GM19328 (cell line): ENCODE data around the gene PHEX.

Source experiments
- ATAC-seq: cut with Tn5 transposase; IDR thresholded peaks from one replicate; pipeline ENCODE4 v1.9.1; 2021; ENCODE audit warnings: mild to moderate bottlenecking, moderate library complexity; ENCODE audit not compliant: unreplicated experiment

Gene PHEX

DNA sequence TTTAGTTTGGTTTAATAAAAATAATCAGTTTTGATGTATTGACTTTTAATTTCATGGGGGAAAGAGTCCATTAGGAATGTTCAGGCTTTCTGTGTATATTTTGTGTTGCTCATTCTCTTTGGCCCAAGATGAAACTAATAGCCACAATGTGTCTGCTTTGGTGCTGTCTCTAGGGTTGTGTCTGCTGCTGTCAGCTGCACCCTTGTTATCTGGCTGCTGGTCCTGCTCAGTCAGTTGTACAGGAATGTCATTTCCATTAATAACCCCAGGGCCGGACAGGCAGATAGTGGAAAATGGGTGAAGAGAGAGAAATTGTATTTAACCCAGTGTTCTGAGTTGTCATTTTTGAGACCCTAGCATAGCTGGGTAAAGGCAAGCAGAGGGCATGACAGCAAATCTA is 115.1 kb downstream of the PHEX start:
- no peak for ATAC-seq

DNA sequence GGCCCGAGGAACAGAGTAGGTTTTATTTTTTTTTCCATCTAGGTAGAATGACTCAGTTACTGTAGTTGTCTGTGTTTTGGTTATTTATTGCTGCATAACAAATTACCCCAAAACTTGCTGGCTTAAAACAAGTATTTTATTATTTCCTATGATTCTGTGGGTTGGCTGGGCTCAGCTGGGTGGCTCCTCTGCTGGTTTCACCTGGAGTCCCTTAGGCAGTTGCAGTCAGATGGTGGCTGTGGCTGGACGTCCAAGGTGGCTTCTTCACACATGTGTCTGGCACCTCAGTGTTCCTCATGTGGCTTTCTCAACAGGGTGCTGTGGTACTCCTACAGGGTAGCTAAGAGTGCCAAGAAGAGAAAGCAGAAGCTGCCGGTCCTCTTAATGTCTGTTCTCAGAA is 115.8 kb downstream of the PHEX start:
- no peak for ATAC-seq

DNA sequence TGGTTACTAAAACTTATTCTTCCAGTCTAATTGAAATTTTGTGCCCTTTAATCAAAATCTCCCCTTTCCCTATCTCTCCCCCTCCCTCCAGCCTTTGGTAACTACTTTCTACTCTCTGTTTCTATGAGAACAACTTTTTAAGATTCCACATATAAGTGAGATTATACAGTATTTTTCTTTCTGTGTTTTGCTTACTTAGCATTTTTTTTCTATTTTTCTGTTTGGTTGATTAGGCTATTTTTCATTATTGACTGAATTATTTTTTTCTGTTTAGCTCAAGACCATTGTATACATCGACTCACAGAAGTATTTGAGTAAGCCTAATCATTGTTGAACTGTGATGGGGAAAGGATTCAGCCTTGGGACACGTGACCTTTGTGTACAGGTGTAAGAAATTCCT is 116.4 kb downstream of the PHEX start:
- no peak for ATAC-seq

DNA sequence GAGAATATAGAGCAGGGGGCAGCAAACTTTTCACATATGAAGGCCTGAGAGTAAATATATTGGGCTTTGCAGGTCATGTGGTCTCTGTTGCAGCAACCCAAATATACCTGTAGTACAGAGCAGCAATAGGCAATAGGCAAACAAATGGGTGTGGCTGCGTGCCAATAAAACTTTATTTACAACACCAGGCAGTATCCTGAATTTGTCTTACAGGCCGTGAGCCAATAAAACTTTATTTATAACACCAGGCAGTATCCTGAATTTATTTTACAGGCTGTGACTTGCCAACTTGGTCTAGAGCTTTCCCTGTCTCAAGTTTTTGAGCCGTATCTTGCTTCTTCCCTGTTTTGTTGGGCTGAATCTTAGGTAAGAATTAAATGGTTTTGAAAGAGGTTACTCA is 118.2 kb downstream of the PHEX start:
- no peak for ATAC-seq

DNA sequence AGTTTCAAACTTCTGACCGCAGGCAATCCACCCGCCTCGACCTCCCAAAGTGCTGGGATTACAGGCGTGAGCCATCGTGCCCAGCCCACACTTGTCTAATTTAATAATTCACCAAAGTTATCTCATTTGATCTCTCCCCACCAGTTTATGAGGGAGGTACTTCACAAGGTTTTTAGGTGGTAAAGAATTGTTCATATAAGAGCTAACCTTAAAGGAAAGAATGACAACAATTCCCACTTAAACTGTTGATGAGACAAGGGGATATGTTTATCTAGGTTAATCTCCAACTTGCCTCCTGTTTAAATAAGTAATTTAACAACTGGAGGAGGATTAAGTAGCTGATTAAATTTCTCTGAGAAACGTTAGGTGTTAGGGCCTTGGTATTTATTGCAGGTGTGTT is 123.0 kb downstream of the PHEX start:
- ATAC-seq: no peak

DNA sequence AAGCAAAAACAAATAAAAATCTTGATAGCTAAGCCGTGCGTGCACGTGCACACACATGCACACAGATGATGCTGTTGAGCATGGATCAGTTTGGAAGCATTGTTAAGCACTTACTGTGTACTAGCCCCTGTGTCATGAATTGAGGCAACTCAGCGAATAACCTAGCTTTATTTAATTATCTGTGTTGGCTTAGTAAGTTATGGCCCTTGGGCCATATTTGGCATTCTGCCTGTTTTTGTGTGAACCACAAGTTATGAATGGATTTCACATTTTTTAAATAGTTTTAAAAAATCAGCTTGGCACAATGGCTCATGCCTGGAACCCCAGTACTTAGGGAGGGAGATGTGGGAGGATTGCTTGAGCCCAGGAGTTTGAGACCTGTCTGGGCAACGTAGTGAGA is 126.9 kb downstream of the PHEX start:
- no peak for ATAC-seq

DNA sequence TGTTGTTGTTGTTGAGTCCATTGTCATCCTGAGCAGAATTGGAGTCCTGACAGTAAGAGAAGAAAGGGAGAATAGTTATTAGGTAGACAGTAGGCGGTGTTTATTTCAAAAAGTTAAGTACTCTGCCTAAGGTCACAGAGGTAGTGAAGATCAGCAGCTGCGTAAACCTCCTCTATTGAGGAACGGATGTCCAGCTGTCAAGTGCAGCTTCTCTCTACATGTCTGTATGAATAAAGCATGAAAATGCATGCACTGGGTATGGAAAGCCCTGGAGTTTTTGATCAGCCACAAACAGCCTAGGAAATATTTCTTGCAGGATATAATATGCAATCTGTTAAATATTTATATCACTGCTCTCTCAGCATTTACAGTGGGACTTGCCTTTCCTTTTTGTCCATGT is 131.2 kb downstream of the PHEX start:
- ATAC-seq: no peak

DNA sequence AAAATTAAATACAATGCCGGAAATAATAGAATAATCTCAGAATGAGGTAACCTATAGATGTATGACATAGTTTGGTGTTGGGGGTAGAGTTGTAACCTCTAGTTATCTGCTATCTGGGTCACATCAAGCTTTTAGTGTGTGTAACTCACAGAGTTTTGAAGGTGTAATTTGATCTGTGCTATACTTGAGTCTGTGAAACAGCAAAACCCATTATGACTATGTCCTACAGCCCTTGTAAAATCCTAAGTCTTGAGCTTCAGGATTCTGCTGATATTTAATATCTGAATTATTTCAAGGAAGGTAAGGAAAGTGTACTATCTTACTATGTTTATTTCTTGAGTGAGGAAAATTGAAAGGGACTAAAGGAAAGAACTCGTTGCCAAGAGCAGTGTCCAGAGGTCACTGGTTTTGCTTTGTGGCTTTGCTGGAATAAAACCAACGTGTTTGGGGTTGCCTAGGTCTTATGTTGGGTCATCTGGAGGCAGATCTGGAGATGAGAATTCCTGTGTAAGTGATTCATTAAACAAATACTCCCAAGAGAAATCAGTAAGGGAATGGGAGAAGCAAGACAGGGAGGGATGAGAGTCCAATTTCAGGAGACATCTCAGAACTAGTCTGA is 132.8 kb downstream of the PHEX start:
- no peak for ATAC-seq

DNA sequence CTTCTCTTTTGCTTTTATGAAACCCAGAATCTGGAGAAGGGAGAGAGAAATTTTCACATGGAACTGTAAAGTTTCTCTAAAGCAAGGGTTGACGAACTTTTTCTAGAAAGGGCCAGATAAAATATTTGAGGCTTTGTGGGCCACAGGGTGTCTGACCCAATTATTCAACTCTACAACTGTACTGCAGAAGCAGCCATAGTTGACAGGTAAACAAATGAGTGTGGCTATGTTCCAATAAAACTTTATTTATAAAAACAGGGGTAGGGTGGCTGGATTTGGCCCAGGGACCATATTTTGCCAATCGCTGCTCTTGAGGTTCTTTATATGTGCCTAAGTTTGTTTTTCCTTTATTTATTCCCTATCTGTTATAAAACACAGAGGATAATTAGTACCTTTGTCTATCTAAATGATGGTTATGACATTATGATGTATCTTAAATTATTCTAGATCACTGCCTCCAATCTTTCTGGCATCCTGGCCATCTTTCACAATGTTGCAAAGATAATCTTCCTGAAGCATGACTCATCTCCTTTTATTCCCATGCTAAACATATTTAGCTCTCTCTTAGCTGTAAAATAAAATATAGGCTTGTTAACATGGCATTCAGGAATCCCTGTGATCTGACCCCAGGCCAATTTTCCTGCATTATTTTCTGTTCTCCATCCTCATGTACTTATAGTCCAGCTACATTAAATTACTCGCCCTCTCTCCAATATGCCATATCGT is 133.8 kb downstream of the PHEX start:
- ATAC-seq: no peak

DNA sequence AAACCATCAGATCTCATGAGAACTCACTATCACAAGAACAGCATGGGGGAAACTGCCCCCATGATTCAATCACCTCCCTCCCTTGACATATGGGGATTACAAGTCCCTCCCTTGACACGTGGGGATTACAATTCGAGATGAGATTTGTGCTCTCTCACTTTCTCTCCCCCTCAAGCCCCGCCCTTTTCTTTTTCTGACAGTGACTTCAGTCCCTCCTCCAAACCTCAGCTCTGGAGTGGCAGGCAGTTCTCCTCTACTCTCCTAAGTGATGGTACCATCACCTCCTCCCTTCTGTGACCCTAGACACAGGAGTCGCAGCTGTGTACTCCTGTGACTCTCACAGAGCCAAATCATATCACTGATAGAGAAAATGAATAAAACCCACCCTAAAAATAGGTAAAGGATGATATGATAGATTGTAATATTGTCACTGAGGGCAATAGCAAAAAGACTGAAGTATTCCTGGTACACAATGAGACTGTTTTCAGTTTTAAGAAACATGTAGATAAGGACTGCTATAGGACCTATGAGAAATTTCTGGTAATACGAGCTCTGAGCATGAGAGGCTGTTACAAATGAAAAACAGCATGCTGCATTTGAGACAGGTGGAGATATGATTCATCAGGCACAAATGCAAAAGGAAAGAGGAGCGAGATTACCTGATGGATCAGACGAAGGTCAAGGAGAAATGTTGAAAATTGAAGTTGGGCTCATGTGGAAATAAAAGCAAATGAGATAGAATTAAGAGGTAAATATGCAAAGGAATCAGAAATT is 139.3 kb downstream of the PHEX start:
- ATAC-seq: no peak

DNA sequence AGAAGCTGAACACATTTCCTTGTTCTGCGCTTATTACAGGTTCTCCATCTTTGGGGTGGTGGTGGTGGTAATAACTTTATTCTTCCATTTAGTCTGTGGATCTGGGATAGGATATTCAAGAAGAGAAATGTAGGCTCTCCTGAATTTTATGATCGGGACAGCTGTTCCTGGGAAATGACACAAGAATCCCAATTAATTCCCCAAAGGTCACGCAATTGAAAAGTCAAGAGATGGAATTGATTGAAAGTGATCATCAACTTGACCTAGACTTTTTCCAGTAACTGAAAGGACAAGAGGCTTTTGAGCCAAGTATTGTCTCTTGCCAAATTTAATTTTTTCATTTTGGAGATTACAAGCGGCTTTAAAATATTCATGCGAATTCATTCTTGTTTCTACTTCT is 141.8 kb downstream of the PHEX start:
- no peak for ATAC-seq

DNA sequence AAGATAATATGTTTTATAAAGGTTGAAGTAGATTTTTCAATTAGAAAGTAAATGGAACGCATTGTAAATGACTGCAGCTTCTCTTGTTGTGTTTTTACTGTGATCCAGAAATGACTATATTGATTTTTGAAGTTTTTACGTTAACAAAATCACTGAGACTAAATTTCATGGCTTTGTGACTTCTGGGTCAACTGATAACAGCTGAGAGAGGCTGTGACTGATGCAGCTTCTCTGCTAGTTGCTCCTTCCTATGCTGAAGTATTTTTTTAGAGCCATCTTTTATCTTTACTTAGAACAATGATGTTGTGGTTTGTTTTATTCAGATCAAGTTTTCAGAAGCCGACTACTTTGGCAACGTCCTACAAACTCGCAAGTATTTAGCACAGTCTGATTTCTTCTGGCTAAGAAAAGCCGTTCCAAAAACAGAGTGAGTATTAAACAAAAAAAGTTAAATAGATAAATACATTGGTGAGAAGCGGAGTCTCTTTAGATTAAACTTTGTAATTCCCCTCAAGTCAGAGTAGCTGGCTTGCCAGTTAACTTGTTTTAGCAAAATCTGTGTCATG is 145.9 kb downstream of the PHEX start:
- ATAC-seq: no peak

DNA sequence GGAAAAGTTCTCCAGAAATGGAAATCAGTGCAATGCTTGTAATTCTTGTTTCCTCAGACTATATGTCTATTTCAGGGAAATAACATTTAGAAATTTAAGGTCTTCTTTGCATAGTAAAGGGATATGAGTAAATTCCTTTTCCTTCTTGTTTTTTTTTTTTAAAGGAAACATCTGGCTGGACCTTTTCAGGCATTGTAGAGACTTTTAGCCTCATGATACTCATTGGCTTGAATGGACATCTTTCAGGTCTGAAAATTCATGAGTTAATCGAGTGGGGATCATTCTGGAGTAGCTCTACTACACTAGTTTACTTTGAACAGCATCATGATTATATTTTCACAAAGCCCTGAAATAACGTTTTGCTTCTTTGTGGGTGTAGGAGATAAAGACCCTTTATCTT is 152.0 kb downstream of the PHEX start:
- ATAC-seq: no peak

DNA sequence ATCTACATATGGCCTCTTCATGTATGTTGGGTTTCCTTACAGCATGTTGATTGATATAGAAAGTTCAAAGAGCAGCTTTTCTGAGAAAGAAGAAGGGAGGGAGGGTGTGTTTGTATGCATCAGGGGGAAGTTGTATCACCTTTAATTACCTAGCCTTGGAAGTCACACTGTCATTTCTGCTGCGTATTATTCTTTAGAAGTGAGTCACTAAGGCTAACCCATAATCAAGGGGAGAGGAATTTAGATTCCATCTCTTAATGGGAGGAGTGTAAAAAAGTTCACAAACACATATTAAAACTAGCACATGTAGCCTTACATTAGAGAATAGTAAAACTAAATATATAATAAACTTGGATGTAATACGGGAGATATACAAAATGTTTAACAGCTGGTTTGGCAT is 154.0 kb downstream of the PHEX start:
- no peak for ATAC-seq

DNA sequence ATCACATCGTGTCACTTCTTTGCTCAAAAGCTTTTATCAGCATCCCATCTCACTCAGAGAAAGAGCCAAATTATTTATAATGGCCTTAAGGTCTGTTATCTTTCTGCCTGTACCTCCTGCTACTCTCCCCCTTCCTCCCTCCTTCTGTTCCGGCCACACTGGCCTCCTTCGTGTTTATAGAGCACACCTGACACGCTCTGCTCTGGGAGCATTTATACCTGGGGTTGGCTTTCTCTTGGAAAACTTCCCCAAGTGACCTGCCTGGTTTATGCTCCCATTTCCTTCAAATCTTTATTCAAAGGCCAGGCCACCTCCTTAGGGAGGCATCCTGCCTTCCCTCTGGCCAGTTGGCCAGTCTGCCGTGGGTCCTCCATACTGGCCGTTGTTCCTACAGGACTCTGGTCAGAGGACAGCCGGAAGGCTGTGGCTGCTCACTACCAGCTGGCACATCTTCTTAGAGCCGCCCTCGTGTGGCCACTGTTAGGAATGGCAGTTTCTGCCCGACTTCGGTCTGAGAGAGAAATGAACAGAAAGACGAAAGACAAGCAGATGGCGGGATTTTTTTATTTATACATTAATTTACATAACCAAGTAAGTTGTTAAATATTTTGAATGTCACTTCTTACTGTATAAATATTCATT is 160.4 kb downstream of the PHEX start:
- ATAC-seq: peak; percentile 79

DNA sequence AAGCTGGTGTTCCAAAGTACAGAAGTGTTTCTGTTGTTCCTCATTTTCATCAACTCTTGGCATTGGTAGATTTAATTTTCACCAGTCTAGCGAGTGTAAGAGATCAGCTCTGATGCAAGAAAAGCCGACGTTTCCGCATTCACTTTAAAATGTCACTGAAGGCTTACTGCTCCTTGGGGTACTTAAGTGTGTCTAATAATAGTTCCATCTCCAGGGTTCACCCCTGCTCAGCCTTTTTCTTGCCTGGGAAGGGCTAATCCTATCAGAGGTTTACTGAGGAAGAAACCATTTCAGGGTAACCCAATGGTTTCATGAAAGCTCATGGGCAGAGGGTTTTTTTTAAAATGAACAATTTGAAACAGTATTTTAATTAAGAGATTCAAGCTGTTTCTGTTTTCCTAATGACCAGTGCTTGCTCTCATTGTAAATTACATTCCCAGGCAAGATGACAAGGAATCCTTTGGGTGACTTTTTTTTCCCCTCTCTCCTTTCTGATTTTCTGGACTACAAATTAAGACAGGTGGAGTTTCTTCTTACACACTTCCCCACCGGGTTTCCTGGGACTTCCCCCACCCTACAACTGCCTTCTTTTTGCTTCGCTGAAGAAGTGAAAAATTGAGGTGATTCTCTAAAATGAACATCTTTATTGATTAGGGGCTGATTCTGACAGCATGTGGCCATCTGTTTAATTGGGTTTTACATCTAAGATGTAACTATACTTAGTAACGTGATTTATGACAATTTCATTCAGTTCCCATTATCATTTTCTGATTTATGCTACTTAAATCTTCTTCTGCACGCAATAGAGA is 161.9 kb downstream of the PHEX start:
- no peak for ATAC-seq

DNA sequence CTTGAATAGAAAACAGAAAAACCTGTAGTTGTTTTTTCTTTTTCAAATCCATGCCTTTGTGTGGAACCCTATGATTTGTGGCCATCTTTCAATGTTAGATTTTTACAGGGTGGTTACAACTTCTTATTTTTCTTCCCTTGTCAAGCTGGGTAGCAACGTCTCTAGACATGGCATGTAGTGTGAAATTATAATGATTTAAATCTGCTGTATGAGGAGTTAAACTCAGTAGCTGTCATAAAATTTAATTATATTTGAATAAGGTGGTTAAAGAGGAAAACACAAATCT is 162.5 kb downstream of the PHEX start:
- no peak for ATAC-seq

DNA sequence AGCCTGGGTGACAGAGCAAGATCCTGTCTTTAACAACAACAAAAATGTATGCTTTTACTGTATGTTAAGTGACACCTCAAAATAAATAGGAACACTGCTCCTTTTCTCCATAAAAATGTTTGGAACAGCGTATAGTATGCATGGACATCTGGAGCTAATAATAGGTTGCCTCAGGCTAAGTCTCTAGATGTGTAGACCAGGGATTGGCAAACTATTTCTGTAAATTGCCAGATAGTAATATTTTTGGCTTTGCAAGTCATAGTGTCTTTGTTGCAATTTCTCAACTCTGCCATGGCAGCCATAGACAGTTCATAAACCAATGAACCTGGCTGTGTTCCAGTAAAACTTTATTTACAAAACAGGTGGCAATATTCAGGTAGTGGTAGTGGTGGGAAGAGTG is 164.0 kb downstream of the PHEX start:
- ATAC-seq: no peak

DNA sequence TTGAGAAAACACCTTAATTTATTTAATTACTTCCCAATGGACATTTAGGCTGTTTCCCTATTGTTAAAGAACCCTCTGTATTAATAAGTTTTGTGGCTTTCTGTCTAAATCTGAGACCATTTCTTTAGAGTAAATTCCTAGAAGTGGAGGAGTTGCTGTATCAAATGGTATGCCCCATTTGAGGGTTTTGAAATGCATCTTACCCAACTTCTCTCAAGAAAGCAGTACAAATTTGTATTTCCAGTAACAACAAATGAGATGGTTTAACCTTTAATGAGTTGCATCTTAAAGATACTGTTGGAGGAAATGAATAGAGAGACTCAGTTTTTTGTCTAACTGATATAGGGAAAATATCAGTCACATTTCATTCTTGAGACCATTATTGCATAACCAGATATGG is 170.1 kb downstream of the PHEX start:
- ATAC-seq: no peak

DNA sequence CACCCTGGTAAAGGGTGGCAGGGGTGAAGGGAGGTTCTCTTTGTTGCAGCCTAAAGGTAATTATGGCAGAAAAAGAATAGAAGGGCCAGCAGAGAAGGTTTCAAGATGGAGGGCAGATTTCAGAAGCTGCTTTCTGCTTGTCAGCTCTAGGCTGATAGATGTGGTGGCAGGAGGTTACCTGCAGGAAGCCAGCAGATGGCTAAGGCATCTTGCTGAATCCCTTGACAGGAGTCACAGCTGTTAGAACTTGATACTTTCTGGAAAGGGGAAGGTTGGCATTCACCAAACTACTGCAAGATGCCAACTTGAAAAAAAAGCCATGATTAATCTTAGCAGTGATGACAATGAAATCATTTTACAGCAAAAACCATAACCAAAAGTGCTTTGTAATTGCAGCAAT is 171.1 kb downstream of the PHEX start:
- no peak for ATAC-seq

DNA sequence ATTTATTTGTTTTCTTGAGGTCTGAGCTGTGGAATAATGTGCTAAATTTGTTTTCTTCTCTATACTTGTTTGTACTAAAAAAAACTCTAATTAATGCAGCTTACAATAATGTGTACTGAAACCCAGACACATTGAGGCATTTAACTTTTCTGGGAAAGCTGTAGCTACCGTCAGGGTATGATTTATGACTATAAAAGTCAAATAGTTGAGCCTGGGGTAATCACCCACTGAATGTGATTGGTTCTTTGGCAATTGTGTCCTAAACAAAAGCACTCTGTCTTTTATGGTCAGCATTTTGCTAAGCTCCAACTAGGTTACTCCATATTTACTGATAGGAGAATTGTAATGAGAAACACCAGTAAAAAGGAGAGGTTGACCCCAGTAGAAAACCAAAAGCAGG is 174.7 kb downstream of the PHEX start:
- no peak for ATAC-seq
